GM19043 (cell line): ENCODE results near the gene SMG7.

Experiments
- ATAC-seq: cut with Tn5 transposase; IDR thresholded peaks from one replicate; pipeline ENCODE4 v1.9.1; 2021; ENCODE audit warnings: low read depth; ENCODE audit not compliant: unreplicated experiment

The SMG7 gene

DNA sequence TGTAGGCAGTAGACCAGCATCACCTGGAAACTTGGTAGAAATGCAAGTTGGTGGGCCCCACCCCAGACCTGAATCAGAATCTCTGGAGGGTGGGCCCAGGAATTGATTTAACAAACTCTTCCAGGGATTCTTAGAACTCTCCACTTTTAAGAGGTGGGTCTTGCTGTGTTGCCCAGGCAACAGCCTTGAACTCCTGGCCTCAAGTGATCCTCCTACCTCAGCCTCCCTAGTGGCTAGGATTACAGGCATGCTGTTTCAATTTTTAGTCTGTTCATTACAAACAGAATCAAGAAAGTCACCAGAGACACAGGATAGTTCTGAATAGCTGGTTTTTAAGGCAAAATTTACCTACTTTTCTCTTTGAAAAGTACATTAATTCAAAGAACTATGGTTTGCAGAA, 86.8 kb downstream of the SMG7 start:
- no peak for ATAC-seq

DNA sequence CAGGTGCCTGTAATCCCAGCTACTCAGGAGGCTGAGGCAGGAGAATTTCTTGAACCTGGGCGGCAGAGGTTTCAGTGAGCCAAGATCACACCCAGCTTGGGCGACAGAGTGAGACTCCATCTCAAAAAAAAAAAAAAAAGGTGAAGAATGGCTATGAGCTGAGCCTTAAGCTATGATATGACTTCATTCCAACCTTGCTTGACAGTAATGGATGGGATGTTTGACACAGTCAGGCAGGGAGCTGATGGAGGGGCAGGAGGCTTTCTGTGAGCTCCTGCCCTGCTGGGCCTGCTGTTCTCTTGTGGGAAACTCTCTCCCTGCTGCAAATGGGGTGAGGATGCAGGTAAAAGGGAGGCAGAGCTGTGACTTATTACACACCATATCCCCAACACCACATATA, 90.4 kb downstream of the SMG7 start:
- no peak for ATAC-seq

DNA sequence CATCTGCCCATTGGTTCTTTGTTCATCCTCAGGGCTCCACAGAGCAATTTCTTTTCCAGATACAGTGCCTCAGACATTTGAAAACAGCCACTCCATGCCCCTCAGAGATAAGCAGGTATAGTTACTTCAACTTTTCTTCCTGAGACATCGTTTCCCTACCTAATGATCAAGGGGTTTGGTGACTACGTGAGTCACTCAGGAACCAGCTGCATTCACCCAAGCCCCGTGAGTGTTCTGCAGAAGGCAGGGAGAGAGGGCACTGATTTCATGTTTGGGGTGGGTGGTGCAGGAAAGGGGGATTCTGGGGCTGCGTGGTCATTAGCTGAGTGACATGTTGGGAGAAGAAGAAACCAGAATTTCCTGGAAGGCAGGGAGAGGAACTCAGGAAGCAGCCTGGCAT, 93.0 kb downstream of the SMG7 start:
- no peak for ATAC-seq

DNA sequence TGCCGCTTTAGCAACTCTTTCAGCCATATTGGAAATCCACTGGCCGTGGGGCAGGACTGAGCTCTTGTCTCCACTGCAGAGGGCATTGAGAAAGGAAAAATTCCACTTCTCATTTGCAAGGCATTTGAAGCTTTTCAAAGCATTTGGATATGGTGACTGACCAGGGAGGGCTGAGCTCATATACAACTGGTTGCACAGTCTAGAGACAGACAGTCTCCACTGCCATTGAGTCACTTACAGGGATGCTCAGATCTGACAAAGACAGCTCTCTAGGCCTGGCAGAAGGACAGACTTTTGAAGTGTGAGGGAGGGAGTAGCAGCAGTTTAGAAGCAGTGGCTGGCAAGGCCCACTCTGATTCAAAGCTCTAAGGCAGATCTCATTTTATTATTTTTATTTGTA, 93.7 kb downstream of the SMG7 start:
- ATAC-seq = no peak

DNA sequence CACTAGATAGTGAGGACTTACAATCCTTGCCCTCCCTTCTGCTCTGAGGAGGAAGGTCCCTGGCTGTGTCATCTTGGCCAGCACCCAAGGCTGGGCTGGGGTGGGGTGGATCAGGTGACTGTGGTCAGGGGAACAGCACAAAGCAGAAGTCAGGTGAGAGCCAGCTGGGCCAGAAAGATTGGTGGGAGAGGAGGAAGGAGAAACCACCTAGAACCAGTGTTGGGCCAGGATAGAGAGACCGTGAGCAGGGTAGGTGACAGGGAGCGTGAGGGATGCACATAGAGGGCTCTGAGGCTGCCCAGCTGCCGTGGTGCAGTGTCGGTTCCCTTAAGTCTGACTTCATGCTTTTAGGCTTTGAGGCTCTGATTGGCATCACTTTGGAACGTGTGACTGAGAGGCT, 95.3 kb downstream of the SMG7 start:
- ATAC-seq = peak; percentile 53

DNA sequence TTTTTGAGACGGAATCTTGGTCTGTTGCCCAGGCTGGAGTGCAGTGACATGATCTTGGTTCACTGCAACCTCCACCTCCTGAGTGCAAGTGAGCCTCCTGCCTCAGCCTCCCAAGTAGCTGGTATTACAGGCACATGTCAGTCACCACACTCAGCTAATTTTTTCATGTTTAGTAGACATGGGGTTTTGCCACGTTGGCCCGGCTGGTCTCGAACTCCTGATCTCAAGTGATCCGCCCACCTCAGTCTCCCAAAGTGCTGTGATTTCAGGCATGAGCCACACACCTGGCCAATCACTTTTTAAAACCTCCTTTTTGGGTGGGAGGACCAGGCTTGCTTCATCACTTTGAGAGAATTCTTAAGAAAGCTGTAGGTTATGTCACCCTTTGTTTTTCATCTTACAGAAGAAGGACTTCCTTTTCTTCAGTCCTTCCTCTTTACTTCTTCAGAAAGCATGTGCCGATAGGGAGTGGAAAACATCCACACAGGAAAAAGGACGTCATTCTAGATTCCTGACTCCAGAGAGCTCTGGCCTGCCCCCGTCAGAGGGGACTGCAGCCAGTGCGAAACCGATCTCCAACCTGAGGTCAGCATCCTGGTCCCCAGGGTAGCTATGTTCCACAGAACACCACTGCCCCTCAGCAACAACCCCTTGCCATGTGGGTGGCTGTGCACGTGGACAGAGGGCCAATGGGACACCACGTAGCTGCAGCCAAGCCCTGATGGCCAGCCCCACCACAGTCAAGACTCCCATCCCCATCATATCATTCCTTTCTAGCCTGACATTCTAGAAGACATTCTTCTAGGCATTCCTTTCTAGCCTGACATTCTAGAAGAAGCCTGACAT, 96.1 kb downstream of the SMG7 start:
- no peak for ATAC-seq

DNA sequence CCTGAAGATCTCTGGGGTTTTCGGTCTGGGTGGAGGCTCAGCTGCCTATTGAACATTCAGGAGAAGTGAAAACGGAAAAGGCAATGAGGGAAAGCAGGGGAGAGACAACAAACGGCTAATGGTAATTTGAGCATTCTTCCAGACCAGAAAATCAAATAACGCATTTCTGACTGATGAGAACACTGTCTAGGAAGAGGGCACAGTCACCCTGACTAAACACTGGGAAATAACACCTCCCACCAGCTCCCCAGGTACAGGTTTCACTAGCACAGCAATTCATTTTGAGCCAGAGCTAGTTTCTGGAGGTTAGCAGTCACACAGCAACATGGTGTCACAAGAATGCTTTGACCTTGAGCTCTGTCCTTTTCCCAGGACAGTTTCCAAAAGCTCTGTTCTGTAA, 96.8 kb downstream of the SMG7 start:
- no peak for ATAC-seq

DNA sequence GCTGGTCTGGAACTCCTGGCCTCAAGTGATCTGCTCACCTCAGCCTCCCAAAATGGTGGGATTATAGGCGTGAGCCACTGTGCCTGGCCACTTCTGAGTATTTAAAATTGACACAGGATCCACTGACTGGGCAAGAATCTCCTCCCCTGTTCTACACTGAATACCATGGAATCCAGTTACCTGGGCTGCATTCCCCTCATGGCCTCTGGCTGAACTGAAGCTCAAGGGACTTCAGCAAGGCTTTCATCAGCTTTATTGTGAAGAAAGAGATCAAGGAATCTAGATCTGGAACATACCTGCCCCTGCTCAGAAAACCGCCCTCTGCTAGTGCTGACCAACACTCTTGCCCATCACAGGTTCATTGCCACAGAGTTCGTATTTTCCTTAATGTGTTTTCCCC, 97.5 kb downstream of the SMG7 start:
- no peak for ATAC-seq

DNA sequence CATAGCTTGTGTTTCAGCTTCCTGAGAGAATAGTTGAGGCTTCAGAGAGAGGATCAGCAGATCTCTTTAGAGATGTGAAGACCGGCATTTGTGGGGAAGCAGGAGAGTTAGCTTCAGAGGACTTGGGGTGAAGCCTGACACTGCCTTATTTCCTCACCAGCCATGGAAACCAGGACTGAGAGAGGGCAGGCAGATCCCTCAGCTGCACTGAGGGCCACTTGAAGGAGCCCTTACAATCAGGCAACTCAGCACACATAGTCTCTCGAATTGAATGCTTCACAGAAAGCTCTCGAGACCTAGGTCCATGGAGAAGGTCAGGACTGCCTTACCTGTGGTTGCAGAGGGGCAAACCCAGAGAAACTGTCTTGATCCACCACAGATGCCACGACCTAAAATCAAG, 98.2 kb downstream of the SMG7 start:
- ATAC-seq = no peak

DNA sequence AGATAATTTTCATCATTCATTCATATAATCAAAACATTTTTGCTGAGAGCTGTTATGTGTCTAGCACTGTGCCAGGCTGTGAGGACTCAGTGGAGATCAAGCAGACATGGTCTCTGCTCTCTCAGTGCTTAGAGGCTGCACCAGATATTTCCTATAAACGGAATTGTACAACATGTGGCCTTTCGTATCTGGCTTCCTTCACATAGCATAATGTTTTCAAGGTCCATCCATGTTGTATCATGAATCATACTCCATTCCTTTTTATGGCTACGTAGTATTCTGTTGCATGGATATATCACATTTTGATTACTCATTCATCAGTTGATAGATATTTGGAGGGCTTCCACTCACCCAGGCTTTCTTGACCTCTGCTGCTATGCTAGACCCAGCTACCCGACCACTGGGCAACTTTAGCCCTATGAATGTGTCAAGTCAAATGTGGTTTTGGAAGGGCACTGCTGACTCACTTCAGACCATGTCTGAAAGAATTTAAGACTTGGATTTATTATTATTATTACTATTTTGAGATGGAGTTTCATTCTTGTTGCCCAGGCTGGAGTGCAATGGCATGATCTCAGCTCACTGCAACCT, 99.5 kb downstream of the SMG7 start:
- no peak for ATAC-seq

DNA sequence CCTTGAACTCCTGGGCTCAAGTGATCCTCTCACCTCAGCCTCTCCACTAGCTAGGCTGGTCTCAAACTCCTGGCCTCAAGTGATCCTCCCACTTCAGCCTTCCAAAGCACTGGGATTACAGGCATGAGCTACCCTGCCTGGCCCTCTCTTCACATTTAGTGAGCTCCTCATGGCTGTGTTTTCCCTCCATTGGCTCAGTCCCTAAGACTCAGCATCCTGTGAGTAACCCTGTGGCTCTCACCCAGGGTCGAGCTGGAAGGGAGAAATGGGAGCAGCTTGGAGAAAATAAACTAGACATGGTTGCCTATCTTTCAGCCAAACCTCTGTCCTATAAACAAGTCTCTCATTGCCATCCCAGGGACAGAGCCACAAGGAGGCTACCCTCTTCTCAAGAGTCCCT, 100.4 kb downstream of the SMG7 start:
- no peak for ATAC-seq

DNA sequence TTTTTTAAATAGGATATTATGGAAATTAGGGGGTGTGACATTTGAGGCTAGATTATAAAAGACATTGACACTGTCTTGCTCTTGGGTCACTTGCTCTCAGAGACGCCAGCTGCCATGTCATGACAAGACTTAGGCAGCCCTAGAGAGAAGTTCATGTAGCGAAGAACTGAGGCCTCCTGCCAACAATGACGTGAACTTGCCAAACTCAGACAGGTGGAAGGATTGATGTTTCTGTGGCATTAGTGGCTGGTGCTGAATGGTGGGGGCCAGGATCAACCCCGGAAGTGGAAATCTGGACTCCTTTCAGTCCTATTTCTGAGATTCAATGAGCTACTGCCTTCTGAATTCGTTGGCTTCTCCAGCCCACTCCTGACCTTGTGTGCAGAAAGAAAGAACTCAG, 103.3 kb downstream of the SMG7 start:
- ATAC-seq = no peak

DNA sequence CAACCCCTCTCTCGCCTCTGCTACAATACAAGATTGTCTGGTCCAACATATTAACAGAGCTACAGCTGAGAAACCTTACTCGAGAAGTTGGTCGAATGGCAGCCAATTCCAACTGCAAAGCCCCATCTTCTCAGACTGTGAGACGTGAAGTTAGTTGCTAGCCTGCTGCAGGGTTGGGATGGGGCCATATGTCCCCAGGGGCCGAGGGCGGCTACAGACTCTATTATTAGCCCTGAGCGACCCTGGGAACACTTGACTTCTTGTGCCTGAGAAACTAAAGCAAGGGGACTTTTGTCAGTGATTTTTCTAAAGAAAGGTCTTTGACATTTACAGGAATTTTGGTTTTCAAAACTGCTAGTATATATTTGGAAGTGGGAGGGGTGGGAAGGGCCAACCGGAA, 104.2 kb downstream of the SMG7 start:
- no peak for ATAC-seq

DNA sequence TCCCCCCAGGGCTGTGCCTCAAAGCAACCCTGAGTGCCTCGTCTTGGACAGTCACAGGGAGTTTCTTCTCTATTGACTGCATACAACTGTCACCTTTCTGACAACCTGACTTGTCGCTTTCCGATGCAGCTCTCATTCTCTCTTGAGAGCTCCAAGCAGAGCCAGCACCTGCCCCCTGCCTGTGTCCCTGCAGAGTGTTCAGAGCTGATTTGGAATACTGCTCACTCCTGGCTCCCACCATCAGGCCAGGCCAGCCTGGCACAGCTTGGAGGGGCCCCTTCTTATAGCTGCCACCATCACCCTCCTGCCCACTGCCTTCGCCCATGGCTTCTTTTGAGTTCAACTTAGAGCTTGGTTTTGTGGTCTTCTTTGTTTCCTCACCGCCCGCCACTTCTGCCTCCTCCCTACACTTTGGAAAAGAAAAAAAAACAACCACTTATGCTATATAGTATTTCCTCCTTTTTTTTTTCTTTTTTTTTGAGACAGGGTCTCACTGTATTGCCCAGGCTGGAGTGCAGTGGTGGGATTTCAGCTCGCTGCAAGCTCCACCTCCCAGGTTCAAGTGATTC, 105.7 kb downstream of the SMG7 start:
- ATAC-seq = no peak

DNA sequence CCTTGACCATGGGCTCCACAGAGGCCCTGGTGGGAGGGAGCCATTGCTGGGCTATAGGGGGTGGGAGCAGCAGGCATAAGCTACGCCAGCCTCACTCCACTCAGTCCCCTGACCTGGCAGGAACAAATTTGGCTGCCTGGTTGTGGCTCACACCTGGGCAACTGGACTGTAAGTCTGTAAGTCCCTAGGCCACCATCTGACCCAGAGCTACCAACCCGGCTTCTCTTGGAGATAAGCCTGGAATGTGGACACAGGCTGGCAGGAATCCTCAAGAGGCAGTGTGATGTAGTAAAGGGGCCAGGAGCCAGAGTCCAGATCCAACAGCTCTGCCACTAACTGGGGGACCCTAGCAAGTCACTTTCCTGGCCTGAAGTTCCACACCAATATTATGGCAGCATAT, 106.6 kb downstream of the SMG7 start:
- ATAC-seq = no peak

DNA sequence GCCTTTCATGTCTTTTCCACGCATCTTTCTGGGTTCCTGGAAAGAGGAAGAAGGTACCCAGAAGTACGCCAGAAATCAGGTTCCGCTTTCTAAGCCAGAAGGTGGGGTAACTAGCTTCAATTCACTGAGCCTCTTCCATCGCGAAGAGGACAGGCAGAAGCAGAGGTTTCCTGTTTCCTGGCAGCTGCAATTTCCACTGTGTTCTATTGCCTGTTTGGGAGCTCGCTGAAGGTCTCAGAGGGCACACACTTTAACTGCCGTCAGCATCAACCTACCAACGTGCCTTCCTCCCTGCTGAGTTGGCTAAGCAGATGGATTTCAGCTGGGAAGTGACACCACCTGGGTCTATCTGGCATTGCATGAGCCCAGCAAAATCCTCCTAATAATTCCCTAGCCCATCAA, 108.0 kb downstream of the SMG7 start:
- no peak for ATAC-seq

DNA sequence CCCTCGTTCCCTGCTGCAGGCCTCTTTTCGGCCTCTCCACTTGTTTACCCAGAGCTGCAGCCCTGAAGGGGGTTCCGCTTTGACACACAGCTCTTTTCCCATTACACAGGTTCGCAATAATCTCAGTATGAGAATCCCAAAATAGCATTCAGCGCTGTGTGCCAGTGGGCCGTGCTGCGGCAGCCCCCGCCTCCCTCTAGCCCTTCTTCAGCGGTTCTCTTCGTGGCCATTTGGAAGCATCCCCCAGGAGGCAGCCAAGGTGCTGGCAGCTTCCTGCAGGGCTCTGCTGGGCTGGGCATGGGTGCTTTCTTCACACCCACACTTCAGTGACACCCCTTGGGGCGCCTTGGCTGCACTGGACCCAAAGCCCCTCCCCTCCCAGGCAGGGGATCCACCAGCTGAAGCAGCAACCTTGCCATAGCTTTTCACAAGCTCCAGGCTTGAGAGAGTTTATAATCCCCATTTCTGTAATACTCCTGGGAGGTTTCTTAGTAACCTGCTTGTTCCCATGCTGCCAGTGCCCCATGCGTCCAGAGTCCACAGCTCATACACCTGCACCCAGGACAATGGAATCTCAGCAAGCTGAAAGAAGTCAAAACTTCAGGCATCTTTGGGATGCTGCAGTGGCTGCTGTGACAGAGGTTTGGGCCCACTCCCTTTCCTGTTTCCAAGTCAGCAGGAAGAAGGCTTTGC, 109.9 kb downstream of the SMG7 start:
- ATAC-seq = no peak

DNA sequence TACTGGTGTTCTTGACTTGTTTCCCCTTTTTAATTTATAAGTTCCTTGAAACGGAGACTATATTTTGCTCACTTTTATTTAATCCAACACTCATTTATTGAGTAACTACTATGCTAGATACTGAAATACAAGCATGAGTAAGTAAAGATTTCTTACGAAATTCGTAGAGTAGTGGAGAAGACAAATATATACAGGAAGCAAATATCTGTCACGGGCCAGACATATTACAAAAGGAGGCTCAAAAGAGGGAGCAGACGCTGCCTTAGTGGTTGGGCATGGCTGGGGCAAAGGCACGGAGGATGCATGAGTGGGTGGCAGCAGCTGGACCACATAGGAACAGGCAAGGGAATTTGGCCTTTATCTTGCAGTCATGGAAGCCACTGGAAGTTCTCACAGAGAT, 111.2 kb downstream of the SMG7 start:
- no peak for ATAC-seq

DNA sequence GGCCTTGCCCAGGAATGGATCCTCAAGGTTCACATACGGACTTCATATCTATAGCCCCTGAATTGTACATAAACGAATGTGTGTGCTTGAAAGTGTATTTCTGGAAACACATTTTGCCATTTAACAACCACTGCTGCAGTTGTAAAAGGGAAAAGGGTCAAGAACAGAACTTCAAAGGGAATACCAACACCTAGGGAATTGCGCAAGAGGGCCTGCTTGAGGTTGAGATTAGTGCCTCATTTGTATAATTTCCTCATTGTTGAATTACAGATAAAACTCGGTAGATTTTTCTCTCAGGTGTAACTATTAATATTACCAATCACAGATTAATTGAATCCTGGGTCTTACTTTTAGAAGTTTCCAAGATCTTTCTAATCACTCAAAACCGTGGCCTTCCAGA, 111.8 kb downstream of the SMG7 start:
- ATAC-seq = no peak

DNA sequence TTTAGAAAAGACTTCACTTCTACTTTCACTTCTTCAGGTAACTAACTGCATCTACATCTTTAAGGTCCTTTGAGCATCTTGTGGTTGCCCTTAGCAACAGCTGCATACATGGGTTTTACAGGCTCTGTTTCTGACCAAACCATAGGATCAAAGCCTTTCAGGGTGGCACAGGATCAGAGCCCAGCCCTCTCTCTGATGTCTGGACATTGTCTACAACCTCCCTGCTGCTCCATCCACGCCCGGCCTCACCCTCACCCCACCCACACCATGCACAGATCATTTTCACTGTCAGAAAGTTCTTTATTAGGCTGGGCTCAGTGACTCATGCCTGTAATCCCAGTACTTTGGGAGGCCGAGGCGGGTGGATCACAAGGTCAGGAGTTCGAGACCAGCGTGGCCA, 112.7 kb downstream of the SMG7 start:
- ATAC-seq = no peak

DNA sequence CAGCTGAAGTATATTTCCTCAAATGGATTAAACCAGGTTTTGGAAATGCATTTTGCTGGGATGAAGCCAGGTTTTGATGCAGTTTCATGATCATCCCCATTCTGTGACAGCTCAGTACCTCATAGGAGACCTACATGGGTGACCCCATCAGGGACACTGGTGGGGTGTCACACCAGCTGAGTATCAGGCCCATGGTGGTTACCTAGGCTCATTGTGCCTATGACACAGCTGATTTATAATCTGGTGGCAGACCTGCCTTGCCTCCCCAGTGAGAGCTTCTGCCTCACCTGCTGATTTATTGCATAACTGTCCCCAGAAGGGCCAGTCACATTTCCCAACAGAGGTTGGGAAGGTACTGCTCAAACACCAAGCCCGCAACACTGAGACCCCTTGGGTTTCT, 114.2 kb downstream of the SMG7 start:
- no peak for ATAC-seq

DNA sequence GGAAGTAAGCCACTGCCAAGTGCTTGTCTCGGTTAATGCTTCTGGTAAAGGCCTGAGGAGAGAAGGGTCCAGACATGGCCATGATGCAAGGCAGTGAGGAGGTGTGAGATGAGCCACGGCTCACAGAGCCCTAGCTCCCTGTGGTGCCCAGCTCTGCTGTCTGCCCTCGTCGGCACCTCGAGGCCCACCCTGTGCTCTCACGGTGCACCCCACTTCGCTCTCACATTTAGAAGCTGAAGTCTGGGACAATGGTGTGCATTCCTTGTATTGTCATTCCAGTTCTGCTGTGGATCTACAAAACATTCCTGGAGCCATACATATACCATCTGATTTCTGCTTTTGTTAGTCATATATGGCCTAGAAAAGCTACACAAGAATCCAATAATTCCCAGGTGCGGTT, 114.6 kb downstream of the SMG7 start:
- no peak for ATAC-seq
